K562 (cell line): ENCODE data around the gene FBXO44. TPM values are rescaled to one million over a fixed set of nuclear protein-coding genes. Genes with fewer than 3 reads are reported as not detected.
A peak's percentile ranks its signal among the peaks of the same experiment; 100 is the strongest.

Experiments
- ATAC-seq: fragments of 200-7000 bp; cut with Tn5 transposase; 3 replicates; pipeline ENCODE4 v1.9.1; 2020; ENCODE audit warnings: moderate library complexity
- BruUV-seq: library from RNA; stranded (reverse); fragments of 400-500 nt; replicated peaks from 2 replicates; lab custom pipeline; 2021; lab: Mats Ljungman, UMichigan
- CTCF ChIA-PET: fragments of 300-600 bp; formaldehyde crosslinking; extraction: SDS; loops from one replicate; lab custom pipeline; 2021; ENCODE audit warnings: low intra/inter-chr PET ratio; lab: Yijun Ruan, JAX
- POLR2A ChIA-PET: fragments of 300-600, 350-650 bp; sonication (Branson Sonifier 250); formaldehyde crosslinking; extraction: SDS; loops from one replicate; lab custom pipeline; 2021; ENCODE audit warnings: antibody characterized with exemption, inconsistent platforms; lab: Yijun Ruan, JAX
- DNase-seq, 4 experiments: peaks; one replicate each; pipeline versions ENCODE4 v3.0.0 to v3.0.0-alpha.2; 2011 to 2018; ENCODE audit warnings: low spot score in 3 of 4, mixed read lengths in 3 of 4; ENCODE audit errors: extremely low read depth in 1 of 4
- FAIRE-seq: peaks from 2 replicates; lab custom pipeline; 2011; peaks lifted over from hg19 to GRCh38; lab: Jason Lieb, UNC
- H2AFZ ChIP-seq: 2 replicates; pipeline ENCODE4 v1.6.0; 2011; ENCODE audit warnings: low read depth, low read length, control low read depth, inconsistent platforms
- H3K27ac ChIP-seq: fragments of 200-600 bp; 3 replicates; pipeline ENCODE4 v1.8.0; 2011; ENCODE audit warnings: low read depth, mild to moderate bottlenecking, control low read depth, inconsistent platforms, low read length, moderate library complexity, mixed read lengths; ENCODE audit errors: extremely low read depth
- H3K27me3 ChIP-seq, 2 experiments: fragments of 300-600 bp in 1 of 2; 2 replicates in 1 of 2; 3 replicates in 1 of 2; pipeline versions ENCODE4 v1.6.0 to v1.8.0; 2011; ENCODE audit warnings: inconsistent platforms in 2 of 2, low read length in 2 of 2, mild to moderate bottlenecking in 1 of 2, mixed read lengths in 1 of 2, moderate library complexity in 1 of 2; ENCODE audit not compliant: control insufficient read depth in 2 of 2, insufficient read depth in 2 of 2
- H3K36me3 ChIP-seq: fragments of 300-600 bp; 3 replicates; pipeline ENCODE4 v1.8.0; 2011; ENCODE audit warnings: mild to moderate bottlenecking, low read length, inconsistent platforms; ENCODE audit not compliant: control insufficient read depth, insufficient read depth
- H3K4me1 ChIP-seq, 2 experiments: fragments of 200-600 bp in 1 of 2; replicated peaks in 1 of 2; 2 replicates in 1 of 2; 3 replicates in 1 of 2; pipeline versions ENCODE4 v1.5.1 to v1.8.0; 2011; ENCODE audit warnings: inconsistent platforms in 2 of 2, low read length in 2 of 2, mild to moderate bottlenecking in 1 of 2, mixed read lengths in 1 of 2, moderate library complexity in 1 of 2; ENCODE audit not compliant: control insufficient read depth in 2 of 2, insufficient read depth in 2 of 2
- H3K4me2 ChIP-seq: 2 replicates; pipeline ENCODE4 v1.6.1; 2011; ENCODE audit warnings: low read length, control low read depth, inconsistent platforms, mixed read lengths; ENCODE audit not compliant: insufficient read depth
- H3K4me3 ChIP-seq: fragments of 200-600 bp; sonication (generic), shearing (Covaris generic); 2 replicates; pipeline ENCODE4 v1.5.1; 2016; ENCODE audit warnings: control low read depth, inconsistent platforms
- H3K79me2 ChIP-seq: fragments of 200-600 bp; 3 replicates; pipeline ENCODE4 v1.8.0; 2011; ENCODE audit warnings: low read length, inconsistent platforms; ENCODE audit not compliant: control insufficient read depth, insufficient read depth
- H3K9ac ChIP-seq, 2 experiments: 2 replicates each; pipeline versions ENCODE4 v1.6.0 to v1.6.1; 2011; ENCODE audit warnings: low read depth in 2 of 2, low read length in 2 of 2, control low read depth in 1 of 2, inconsistent platforms in 1 of 2, mild to moderate bottlenecking in 1 of 2, mixed read lengths in 1 of 2; ENCODE audit not compliant: insufficient read depth in 1 of 2
- H3K9me1 ChIP-seq: one replicate; pipeline ENCODE4 v1.6.0; 2011; ENCODE audit warnings: inconsistent platforms, mild to moderate bottlenecking, low read length, moderate library complexity; ENCODE audit not compliant: control insufficient read depth, insufficient read depth
- H3K9me3 ChIP-seq: replicated peaks from 2 replicates; pipeline ENCODE4 v1.5.1; 2011; ENCODE audit warnings: low read depth, low read length, inconsistent platforms; ENCODE audit not compliant: control insufficient read depth, insufficient read depth
- H4K20me1 ChIP-seq: replicated peaks from 2 replicates; pipeline ENCODE4 v1.6.1; 2011; ENCODE audit warnings: low read length, inconsistent platforms, mixed read lengths; ENCODE audit not compliant: control insufficient read depth, insufficient read depth
- MTF1 ChIP-seq: fragments of 250-450 bp; sonication (Bioruptor Pico); IDR thresholded peaks from 2 replicates; pipeline ENCODE4 v1.9.0; 2021; ENCODE audit warnings: moderate library complexity, mild to moderate bottlenecking, inconsistent platforms, borderline replicate concordance
- WGBS: fragments of 100-300 bp; shearing (Covaris generic); methylation state at CpG from one replicate; pipeline ENCODE4 v1.1.6; 2016; ENCODE audit warnings: low coverage, mixed read lengths; ENCODE audit not compliant: insufficient coverage; ENCODE audit errors: missing lambda C conversion rate; 5-methylcytosine and 5-hydroxymethylcytosine counted together
- in situ Hi-C: fragments of 300-500 bp; cut with MboI; formaldehyde crosslinking; loops from 4 replicates; pipeline ENCODE4 v1.15.0; 2018; ENCODE audit warnings: inconsistent platforms, mixed read lengths
- intact Hi-C: fragments of 100-400 bp; cut with micrococcal nuclease; formaldehyde crosslinking; loops from 2 replicates; pipeline ENCODE4 v1.14.2; 2022
- polyA plus RNA-seq, 8 experiments: library from polyadenylated mRNA; depleted of rRNA in 4 of 8; stranded (reverse) in 5 of 8; unstranded in 3 of 8; fragments of >200 nt; fragmentation: Nextera tagmentation in 2 of 8; fragmentation: Illumina TruSeq in 1 of 8; extraction: Ambion mirVana in 2 of 8; extraction: Trizol in 1 of 8; gene quantifications; 2 replicates each; pipeline versions ENCODE4 v1.2.1 to v1.2.3, GENCODE V29; 2011 to 2014; ENCODE audit warnings: inconsistent platforms in 1 of 8, missing spikeins in 1 of 8
- total RNA-seq, 7 experiments: library from RNA; depleted of rRNA in 6 of 7; stranded (reverse); fragments of >200 nt in 6 of 7; fragmentation: Illumina TruSeq in 2 of 7; extraction: Trizol in 2 of 7; gene quantifications; 2 replicates each; pipeline versions ENCODE4 v1.2.1 to v1.2.3, GENCODE V29; 2011 to 2021; ENCODE audit warnings: low replicate concordance in 1 of 7
- TF ChIP-seq, protein P1 (sequence below), 2 experiments: fragments of 450-650 bp in 1 of 2; sonication (generic) in 1 of 2; formaldehyde crosslinking in 1 of 2; IDR thresholded peaks; 2 replicates each; pipeline versions ENCODE4 v1.7.1 to v1.9.0; 2016 to 2022; ENCODE audit warnings: inconsistent platforms in 1 of 2, mild to moderate bottlenecking in 1 of 2, missing genetic modification reagents in 1 of 2

FBXO44 gene
- total and polyA plus RNA-seq, 9 of the 15 experiments (the other 6 are each of a cell fraction or from before 2014, with no cell fraction given) = 0.69 to 20.9 (median 6.7) TPM

DNA sequence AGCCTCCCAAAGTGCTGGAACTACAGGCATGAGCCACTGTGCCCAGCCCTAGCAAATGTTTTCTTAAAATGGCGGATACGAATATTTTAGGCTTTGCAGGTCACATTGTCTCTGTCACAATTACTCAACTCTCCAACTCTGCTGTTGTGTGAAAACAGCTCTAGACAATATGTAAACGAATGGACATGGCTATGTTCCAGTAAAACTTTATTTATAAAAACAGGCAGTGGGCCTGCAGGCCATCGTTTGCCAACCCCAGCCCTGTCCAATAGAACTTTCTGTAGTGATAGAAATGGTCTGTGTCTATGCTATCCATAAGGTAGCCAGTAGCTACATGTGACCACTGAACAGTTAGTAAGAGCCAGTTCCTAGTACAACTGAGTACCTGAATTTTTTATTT is 5.1 kb downstream of the FBXO44 start:
- DNase-seq = no peak
- no peak overlapping the region for H3K9ac ChIP-seq
- 61% methylated on average over 4 of the region's 4 CpGs for WGBS
- no peaks in the 10 kb centered on the region for H4K20me1 ChIP-seq
- in situ Hi-C loops (loop anchor here (5.0 kb wide), 1 partner anchor 58 kb away; no protein-coding TSS in a partner anchor), intact Hi-C loops (loop anchor here (10.0 kb wide), 1 partner anchor 225 kb away; no protein-coding TSS in a partner anchor)
- H3K4me3 ChIP-seq = no peak overlapping the region
- H3K36me3 ChIP-seq = peaks cover 21% of the 10 kb centered on the region; the same call in 2 of the 3 replicates
- FAIRE-seq = peak; percentile 35
- ChIA-PET CTCF (no interaction called here), POLR2A (interaction anchor here (0.6 to 1.7 kb wide), 5 partner anchors 9 to 288 kb away, joined by 3 to 7 read pairs (median 3); no protein-coding TSS in a partner anchor)
- H3K9me1 ChIP-seq = no peaks in the 10 kb centered on the region
- H3K9me3 ChIP-seq = no peaks in the 10 kb centered on the region; the same call in 1 of the 2 replicates
- H3K27ac ChIP-seq = no peak overlapping the region
- H3K4me1 ChIP-seq = peaks cover 10 to 42% of the 10 kb centered on the region in 2 experiments; a peak in 4 of 5 replicates
- BruUV-seq = no TSS peak
- ATAC-seq = no peak
- H2AFZ ChIP-seq = no peak overlapping the region
- H3K4me2 ChIP-seq = no peak overlapping the region
- H3K27me3 ChIP-seq = no peaks in the 10 kb centered on the region
- peaks cover 3% of the 10 kb centered on the region; the same call in 2 of the 3 replicates for H3K79me2 ChIP-seq
- no peak for TF ChIP-seq MTF1 (CRISPR knock-in tag)
- TF ChIP-seq, protein P1, sequence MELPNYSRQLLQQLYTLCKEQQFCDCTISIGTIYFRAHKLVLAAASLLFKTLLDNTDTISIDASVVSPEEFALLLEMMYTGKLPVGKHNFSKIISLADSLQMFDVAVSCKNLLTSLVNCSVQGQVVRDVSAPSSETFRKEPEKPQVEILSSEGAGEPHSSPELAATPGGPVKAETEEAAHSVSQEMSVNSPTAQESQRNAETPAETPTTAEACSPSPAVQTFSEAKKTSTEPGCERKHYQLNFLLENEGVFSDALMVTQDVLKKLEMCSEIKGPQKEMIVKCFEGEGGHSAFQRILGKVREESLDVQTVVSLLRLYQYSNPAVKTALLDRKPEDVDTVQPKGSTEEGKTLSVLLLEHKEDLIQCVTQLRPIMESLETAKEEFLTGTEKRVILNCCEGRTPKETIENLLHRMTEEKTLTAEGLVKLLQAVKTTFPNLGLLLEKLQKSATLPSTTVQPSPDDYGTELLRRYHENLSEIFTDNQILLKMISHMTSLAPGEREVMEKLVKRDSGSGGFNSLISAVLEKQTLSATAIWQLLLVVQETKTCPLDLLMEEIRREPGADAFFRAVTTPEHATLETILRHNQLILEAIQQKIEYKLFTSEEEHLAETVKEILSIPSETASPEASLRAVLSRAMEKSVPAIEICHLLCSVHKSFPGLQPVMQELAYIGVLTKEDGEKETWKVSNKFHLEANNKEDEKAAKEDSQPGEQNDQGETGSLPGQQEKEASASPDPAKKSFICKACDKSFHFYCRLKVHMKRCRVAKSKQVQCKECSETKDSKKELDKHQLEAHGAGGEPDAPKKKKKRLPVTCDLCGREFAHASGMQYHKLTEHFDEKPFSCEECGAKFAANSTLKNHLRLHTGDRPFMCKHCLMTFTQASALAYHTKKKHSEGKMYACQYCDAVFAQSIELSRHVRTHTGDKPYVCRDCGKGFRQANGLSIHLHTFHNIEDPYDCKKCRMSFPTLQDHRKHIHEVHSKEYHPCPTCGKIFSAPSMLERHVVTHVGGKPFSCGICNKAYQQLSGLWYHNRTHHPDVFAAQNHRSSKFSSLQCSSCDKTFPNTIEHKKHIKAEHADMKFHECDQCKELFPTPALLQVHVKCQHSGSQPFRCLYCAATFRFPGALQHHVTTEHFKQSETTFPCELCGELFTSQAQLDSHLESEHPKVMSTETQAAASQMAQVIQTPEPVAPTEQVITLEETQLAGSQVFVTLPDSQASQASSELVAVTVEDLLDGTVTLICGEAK (IDR thresholded peaks at IDR 0.05) = peak; percentile 86
- TF ChIP-seq, protein P1 (CRISPR knock-in tag; IDR thresholded peaks at IDR 0.05) = peak; percentile 83
